Liver (tissue), 9 donors: ENCODE results near the gene EGFLAM. TPM values are rescaled to one million over a fixed set of nuclear protein-coding genes. Genes with fewer than 3 reads are reported as not detected.

ENCODE experiments used
- DNase-seq: peaks from one replicate; pipeline ENCODE4 v3.0.0-alpha.2; 2017; ENCODE audit warnings: low spot score
- H3K27ac ChIP-seq, 2 donors: one replicate each; pipeline ENCODE4 v1.7.0; 2013; ENCODE audit warnings: inconsistent platforms in 2 of 2, low read length in 2 of 2, control low read depth in 1 of 2, low read depth in 1 of 2, mild to moderate bottlenecking in 1 of 2
- H3K27me3 ChIP-seq, 4 donors: one replicate each; pipeline versions ENCODE4 v1.6.1 to v1.7.0; 2013; ENCODE audit warnings: low read length in 3 of 4, inconsistent platforms in 1 of 4, mild to moderate bottlenecking in 1 of 4, moderate library complexity in 1 of 4; ENCODE audit not compliant: control insufficient read depth in 4 of 4, insufficient read depth in 4 of 4
- H3K36me3 ChIP-seq, 4 donors: one replicate each; pipeline versions ENCODE4 v1.6.1 to v1.7.0; 2013; ENCODE audit warnings: low read length in 3 of 4, mild to moderate bottlenecking in 3 of 4, low read depth in 1 of 4, moderate library complexity in 1 of 4; ENCODE audit not compliant: control insufficient read depth in 4 of 4, insufficient read depth in 3 of 4
- H3K4me1 ChIP-seq, 4 donors: one replicate each; pipeline versions ENCODE4 v1.6.1 to v1.7.0; 2013; ENCODE audit warnings: low read length in 3 of 4, mild to moderate bottlenecking in 3 of 4, moderate library complexity in 1 of 4; ENCODE audit not compliant: control insufficient read depth in 4 of 4, insufficient read depth in 4 of 4
- H3K4me3 ChIP-seq, 3 donors: one replicate each; pipeline versions ENCODE4 v1.6.1 to v1.7.0; 2013; ENCODE audit warnings: low read length in 3 of 3, control low read depth in 1 of 3, low read depth in 1 of 3, mild to moderate bottlenecking in 1 of 3
- H3K9ac ChIP-seq, 2 donors: one replicate each; pipeline ENCODE4 v1.7.0; 2013; ENCODE audit warnings: low read length in 2 of 2, mild to moderate bottlenecking in 2 of 2, moderate library complexity in 2 of 2, control low read depth in 1 of 2, low read depth in 1 of 2
- H3K9me3 ChIP-seq, 4 donors: one replicate each; pipeline versions ENCODE4 v1.6.1 to v1.7.0; 2013; ENCODE audit warnings: low read length in 3 of 4; ENCODE audit not compliant: control insufficient read depth in 4 of 4
- EGR1 ChIP-seq, 2 donors: IDR thresholded peaks; 2 replicates each; pipeline ENCODE4 v1.6.1; 2016 to 2018; ENCODE audit warnings: antibody characterized with exemption in 2 of 2, low read depth in 2 of 2
- FOXA1 ChIP-seq: IDR thresholded peaks from 2 replicates; pipeline ENCODE4 v1.6.1; 2016; ENCODE audit warnings: antibody characterized with exemption
- FOXA2 ChIP-seq: IDR thresholded peaks from 2 replicates; pipeline ENCODE4 v1.6.1; 2016; ENCODE audit warnings: antibody characterized with exemption
- GABPA ChIP-seq, 2 donors: IDR thresholded peaks in 1 of 2; conservative IDR thresholded peaks in 1 of 2; 2 replicates each; pipeline ENCODE4 v1.6.1; 2016; ENCODE audit warnings: antibody characterized with exemption in 2 of 2, mild to moderate bottlenecking in 1 of 2, moderate library complexity in 1 of 2
- HNF4A ChIP-seq, 2 donors: conservative IDR thresholded peaks; 2 replicates each; pipeline ENCODE4 v1.6.1; 2016; ENCODE audit warnings: antibody characterized with exemption in 2 of 2, mild to moderate bottlenecking in 2 of 2
- HNF4G ChIP-seq: IDR thresholded peaks from 2 replicates; pipeline ENCODE4 v1.6.1; 2016; ENCODE audit warnings: antibody characterized with exemption
- RAD21 ChIP-seq, 2 donors: IDR thresholded peaks; 2 replicates each; pipeline ENCODE4 v1.6.1; 2016; ENCODE audit warnings: antibody characterized with exemption in 2 of 2, mild to moderate bottlenecking in 2 of 2
- RXRA ChIP-seq, 2 donors: IDR thresholded peaks; 2 replicates each; pipeline ENCODE4 v1.6.1; 2017 to 2018; ENCODE audit warnings: antibody characterized with exemption in 2 of 2, mild to moderate bottlenecking in 1 of 2
- SP1 ChIP-seq: IDR thresholded peaks from 2 replicates; pipeline ENCODE4 v1.6.1; 2018; ENCODE audit warnings: antibody characterized with exemption, mild to moderate bottlenecking
- TAF1 ChIP-seq: conservative IDR thresholded peaks from 2 replicates; pipeline ENCODE4 v1.6.1; 2016; ENCODE audit warnings: antibody characterized with exemption, mild to moderate bottlenecking
- YY1 ChIP-seq: IDR thresholded peaks from 2 replicates; pipeline ENCODE4 v1.6.1; 2016; ENCODE audit warnings: antibody characterized with exemption, mild to moderate bottlenecking
- ZBTB33 ChIP-seq: IDR thresholded peaks from 2 replicates; pipeline ENCODE4 v1.6.1; 2016; ENCODE audit warnings: antibody characterized with exemption
- WGBS: extraction: QIAGEN DNeasy Blood & Tissue Kit; methylation state at CpG from one replicate; pipeline ENCODE4 v1.1.7; 2013; 5-methylcytosine and 5-hydroxymethylcytosine counted together
- polyA plus RNA-seq, 2 donors: library from polyadenylated mRNA; stranded (reverse) in 1 of 2; unstranded in 1 of 2; fragments of 200-250 nt in 1 of 2; fragments of >200 nt in 1 of 2; fragmentation: Nextera tagmentation in 1 of 2; extraction: Ambion mirVana in 1 of 2; gene quantifications; one replicate each; pipeline versions ENCODE4 v1.2.1 to v1.2.3, GENCODE V29; 2013 to 2015
- total RNA-seq, 2 donors: library from RNA; depleted of rRNA; stranded (reverse); fragments of >200 nt; gene quantifications; one replicate each; pipeline ENCODE4 v1.2.3, GENCODE V29; 2014
- TF ChIP-seq, protein P1 (sequence below): IDR thresholded peaks from 2 replicates; pipeline ENCODE4 v1.6.1; 2016; ENCODE audit warnings: antibody characterized with exemption, mild to moderate bottlenecking
- TF ChIP-seq, protein P2 (sequence below): IDR thresholded peaks from 2 replicates; pipeline ENCODE4 v1.6.1; 2016; ENCODE audit warnings: antibody characterized with exemption
- donor health status: healthy.
- donor health status: healthy.
- donor health status: healthy.
- donor health status: healthy.
- donor health status: healthy.

EGFLAM gene
- total and polyA plus RNA-seq, 4 donors = 1.1 to 4.9 (median 1.9) TPM

- H3K27ac ChIP-seq = no peak overlapping the region
- H3K4me3 ChIP-seq = no peak overlapping the region
- DNase-seq = no peak
- H3K4me1 ChIP-seq = no peaks in the 10 kb centered on the region
- peaks cover 0 to 2% (median 0%) of the 10 kb centered on the region in 4 donors for H3K27me3 ChIP-seq
- H3K9me3 ChIP-seq = no peaks in the 10 kb centered on the region
- H3K36me3 ChIP-seq = no peaks in the 10 kb centered on the region
- TF ChIP-seq, protein P1, sequence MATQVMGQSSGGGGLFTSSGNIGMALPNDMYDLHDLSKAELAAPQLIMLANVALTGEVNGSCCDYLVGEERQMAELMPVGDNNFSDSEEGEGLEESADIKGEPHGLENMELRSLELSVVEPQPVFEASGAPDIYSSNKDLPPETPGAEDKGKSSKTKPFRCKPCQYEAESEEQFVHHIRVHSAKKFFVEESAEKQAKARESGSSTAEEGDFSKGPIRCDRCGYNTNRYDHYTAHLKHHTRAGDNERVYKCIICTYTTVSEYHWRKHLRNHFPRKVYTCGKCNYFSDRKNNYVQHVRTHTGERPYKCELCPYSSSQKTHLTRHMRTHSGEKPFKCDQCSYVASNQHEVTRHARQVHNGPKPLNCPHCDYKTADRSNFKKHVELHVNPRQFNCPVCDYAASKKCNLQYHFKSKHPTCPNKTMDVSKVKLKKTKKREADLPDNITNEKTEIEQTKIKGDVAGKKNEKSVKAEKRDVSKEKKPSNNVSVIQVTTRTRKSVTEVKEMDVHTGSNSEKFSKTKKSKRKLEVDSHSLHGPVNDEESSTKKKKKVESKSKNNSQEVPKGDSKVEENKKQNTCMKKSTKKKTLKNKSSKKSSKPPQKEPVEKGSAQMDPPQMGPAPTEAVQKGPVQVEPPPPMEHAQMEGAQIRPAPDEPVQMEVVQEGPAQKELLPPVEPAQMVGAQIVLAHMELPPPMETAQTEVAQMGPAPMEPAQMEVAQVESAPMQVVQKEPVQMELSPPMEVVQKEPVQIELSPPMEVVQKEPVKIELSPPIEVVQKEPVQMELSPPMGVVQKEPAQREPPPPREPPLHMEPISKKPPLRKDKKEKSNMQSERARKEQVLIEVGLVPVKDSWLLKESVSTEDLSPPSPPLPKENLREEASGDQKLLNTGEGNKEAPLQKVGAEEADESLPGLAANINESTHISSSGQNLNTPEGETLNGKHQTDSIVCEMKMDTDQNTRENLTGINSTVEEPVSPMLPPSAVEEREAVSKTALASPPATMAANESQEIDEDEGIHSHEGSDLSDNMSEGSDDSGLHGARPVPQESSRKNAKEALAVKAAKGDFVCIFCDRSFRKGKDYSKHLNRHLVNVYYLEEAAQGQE = no peak
- no peak for TF ChIP-seq FOXA2
- TF ChIP-seq SP1 = no peak
- no peak overlapping the region for H3K9ac ChIP-seq
- WGBS = 92% methylated on average over 3 of the region's 3 CpGs
Measured at GRCh38 chr5:38319491-38319890, 61.1 kb downstream of the EGFLAM start.

GRCh38 chr5:38321978-38322377 lies 63.6 kb downstream of the EGFLAM start:
- no peak overlapping the region for H3K27ac ChIP-seq
- no peak overlapping the region for H3K4me3 ChIP-seq
- peaks cover 0 to 2% (median 0%) of the 10 kb centered on the region in 4 donors for H3K27me3 ChIP-seq
- no peak for TF ChIP-seq HNF4G
- no peak for TF ChIP-seq GABPA (IDR thresholded peaks at IDR 0.05 in 1 of 2, conservative IDR thresholded peaks at IDR 0.05 in 1 of 2)
- TF ChIP-seq RXRA (IDR thresholded peaks at IDR 0.05) = no peak
- no peaks in the 10 kb centered on the region for H3K9me3 ChIP-seq
- 93% methylated on average over 7 of the region's 7 CpGs for WGBS
- DNase-seq = no peak
- H3K4me1 ChIP-seq = no peaks in the 10 kb centered on the region
- H3K9ac ChIP-seq = no peak overlapping the region
- no peaks in the 10 kb centered on the region for H3K36me3 ChIP-seq

DNA sequence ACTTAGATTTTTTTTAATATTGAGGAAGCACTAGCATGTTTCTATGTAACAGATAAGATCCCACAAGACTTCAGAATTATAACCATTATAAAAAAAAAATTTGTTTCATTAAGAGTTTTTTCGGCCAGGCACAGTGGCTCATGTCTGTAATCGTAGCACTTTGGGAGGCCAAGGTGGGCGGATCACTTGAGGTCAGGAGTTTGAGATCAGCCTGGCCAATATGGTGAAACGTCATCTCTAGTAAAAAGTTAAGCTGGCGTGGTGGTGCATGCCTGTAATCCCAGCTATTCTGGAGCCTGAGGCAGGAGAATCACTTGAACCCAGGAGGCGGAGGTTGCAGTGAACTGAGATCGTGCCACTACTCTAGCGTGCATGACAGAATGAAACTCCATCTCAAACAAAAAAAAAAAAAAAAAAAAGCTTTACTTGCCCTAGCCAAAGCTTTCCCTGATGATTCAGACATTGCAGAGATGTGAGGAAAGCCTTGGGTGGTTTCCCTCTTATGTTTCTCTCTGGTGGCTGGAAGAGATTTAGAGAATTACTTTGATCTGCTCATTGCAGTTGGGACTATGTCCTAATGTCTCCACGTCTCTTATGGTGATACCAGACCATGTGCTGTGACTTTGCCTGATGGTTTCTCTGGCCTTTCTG lies 65.4 kb downstream of the EGFLAM start:
- TF ChIP-seq ZBTB33 (no peak), FOXA2 (no peak), EGR1 (IDR thresholded peaks at IDR 0.05; ENCODE audit: low read depth in 2 of 2) (no peak), YY1 (no peak), HNF4G (no peak), RAD21 (IDR thresholded peaks at IDR 0.05) (no peak), GABPA (IDR thresholded peaks at IDR 0.05 in 1 of 2, conservative IDR thresholded peaks at IDR 0.05 in 1 of 2) (no peak), HNF4A (conservative IDR thresholded peaks at IDR 0.05) (no peak), FOXA1 (no peak), TAF1 (no peak), RXRA (IDR thresholded peaks at IDR 0.05) (no peak)
- TF ChIP-seq, protein P2, sequence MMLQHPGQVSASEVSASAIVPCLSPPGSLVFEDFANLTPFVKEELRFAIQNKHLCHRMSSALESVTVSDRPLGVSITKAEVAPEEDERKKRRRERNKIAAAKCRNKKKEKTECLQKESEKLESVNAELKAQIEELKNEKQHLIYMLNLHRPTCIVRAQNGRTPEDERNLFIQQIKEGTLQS = no peak
- TF ChIP-seq, protein P1 = no peak
- H3K9ac ChIP-seq = no peak overlapping the region
- DNase-seq = no peak
- H3K27ac ChIP-seq = no peak overlapping the region
- H3K27me3 ChIP-seq = peaks cover 0 to 2% (median 0%) of the 10 kb centered on the region in 4 donors
- H3K36me3 ChIP-seq = no peaks in the 10 kb centered on the region
- H3K4me1 ChIP-seq = no peaks in the 10 kb centered on the region
- H3K4me3 ChIP-seq = no peak overlapping the region
- H3K9me3 ChIP-seq = no peaks in the 10 kb centered on the region
- 91% methylated on average over 9 of the region's 9 CpGs for WGBS
